ENCODE data around the gene NEK6.

The NEK6 gene

DNA sequence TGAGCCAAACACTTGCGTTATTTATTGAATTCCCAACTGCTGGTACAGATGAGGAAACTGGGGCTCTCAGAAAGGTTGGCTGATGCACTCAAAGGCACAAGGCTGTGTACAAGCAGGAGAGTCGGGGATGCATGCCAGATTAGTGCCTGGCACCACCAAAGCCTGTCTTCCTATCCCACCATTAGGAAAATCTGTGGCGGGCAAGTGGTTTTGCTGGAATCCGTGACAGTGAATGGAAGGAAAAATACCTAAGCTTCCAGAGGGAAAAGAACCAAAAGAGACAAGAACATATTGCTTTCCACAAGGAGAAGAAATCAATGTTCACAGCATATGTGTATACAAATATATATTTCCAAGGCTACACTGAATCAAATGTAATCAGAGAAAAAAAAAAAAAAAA is 106.4 kb downstream of the NEK6 start:
- FAIRE-seq (no peak), DNase-seq (ENCODE audit: insufficient read length, low spot score) (no peak)
- TF ChIP-seq, protein P1, sequence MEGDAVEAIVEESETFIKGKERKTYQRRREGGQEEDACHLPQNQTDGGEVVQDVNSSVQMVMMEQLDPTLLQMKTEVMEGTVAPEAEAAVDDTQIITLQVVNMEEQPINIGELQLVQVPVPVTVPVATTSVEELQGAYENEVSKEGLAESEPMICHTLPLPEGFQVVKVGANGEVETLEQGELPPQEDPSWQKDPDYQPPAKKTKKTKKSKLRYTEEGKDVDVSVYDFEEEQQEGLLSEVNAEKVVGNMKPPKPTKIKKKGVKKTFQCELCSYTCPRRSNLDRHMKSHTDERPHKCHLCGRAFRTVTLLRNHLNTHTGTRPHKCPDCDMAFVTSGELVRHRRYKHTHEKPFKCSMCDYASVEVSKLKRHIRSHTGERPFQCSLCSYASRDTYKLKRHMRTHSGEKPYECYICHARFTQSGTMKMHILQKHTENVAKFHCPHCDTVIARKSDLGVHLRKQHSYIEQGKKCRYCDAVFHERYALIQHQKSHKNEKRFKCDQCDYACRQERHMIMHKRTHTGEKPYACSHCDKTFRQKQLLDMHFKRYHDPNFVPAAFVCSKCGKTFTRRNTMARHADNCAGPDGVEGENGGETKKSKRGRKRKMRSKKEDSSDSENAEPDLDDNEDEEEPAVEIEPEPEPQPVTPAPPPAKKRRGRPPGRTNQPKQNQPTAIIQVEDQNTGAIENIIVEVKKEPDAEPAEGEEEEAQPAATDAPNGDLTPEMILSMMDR (IDR thresholded peaks at IDR 0.05; ENCODE audit: insufficient read depth, missing control alignments), result no peak

DNA sequence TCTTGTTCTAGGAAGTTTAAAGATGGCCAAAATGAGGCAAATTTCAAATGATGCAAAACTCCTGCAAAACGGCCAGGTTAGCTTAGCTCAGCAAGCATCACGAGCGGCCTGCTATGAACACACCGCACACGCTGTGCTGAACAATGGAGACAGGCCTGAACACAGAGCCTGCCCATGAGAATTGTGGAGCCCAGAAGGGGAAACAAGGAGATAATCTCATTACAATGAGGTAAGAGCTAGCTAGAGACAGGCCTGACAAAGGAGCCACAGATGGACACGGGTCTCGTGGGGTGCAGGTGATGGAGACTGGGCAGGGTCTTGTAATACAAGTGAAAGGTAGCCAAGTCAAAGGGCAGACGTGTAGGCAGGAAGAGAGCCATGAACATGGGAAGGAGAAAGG is 107.3 kb downstream of the NEK6 start:
- FAIRE-seq, result no peak
- DNase-seq (ENCODE audit: insufficient read length, low spot score), result no peak
- TF ChIP-seq, protein P1 (IDR thresholded peaks at IDR 0.05; ENCODE audit: insufficient read depth, missing control alignments), result no peak

DNA sequence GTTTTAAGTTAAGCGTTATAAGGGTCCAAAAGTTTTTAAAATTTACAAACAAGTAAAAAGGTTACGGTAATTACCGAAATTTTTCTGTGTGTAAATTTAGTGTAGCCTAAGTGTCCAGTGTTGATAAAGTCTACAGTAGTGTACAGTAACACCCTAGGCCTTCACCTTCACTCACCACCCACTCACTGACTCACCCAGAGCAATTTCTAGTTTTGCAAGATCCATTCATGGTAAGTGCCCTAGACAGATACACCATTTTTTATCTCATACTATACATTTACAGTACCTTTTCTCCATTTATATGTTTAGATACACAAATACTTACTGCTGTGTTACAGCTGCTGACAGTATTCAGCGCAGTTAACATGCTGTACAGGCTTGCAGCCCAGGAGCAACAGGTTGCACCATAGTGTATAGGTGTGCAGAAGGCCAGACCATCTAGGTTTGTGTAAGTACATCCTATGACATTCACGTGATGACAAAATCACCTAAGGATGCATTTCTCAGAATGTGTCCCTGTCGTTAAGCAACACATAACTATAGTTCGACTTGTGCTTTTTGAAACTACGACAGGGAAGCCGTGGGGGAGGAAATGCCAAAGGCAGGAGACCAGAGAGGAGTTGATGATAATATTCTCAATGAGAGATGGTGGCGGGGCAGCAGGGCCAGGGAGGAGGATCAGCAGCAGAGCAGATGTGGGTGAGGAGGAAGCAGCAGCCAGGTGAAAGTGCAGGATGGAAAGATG is 108.9 kb downstream of the NEK6 start:
- TF ChIP-seq, protein P1 (IDR thresholded peaks at IDR 0.05; ENCODE audit: insufficient read depth, missing control alignments), result no peak
- no peak for FAIRE-seq
- DNase-seq (ENCODE audit: insufficient read length, low spot score), result no peak

DNA sequence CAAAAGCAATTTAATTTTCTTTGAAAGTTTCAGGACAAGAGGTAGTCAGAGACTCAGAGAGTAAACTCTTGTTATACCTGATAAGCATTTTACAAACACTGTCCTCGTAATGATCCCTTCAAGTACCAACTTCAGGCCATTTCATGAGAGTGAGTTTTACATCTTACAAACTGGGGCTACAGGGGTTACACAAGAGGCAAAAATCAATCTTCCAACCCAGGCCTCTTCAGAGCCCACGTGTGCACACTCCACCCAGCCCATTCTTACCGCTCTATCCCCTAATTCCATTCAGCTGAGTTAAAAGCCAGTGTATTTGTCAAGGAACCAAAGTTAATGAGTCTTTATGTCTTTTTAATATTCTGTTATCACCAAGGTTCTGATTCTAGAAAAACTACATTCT is 110.9 kb downstream of the NEK6 start:
- TF ChIP-seq, protein P1 (IDR thresholded peaks at IDR 0.05; ENCODE audit: insufficient read depth, missing control alignments), result no peak
- FAIRE-seq (no peak), DNase-seq (ENCODE audit: insufficient read length, low spot score) (no peak)

DNA sequence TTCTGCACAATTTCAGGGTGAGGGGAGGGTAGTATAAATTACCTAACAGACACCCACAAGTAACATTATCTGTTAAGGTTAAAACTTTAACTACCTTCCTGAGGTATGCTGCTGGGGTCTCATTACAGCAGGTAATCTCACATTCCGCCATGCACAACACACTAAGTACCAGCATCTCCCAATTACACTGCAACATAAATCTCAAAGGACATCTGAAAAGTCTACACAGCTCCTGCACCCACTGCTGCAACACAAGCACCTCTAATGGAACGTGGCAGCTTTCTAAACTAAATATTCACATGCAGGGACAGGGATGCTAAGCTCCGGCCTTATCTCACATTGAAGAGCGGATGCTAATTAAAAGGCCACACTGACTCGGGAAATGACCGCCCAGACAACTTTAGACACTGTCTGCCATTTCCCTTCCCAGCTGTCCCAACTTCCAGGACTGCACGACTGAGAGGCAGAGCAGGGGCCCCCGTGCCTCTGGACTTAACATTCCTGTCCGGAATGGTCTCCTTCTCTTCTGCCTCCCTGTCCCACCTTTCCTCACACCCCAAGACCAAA is 111.6 kb downstream of the NEK6 start:
- FAIRE-seq, result no peak
- TF ChIP-seq, protein P1 (IDR thresholded peaks at IDR 0.05; ENCODE audit: insufficient read depth, missing control alignments), result no peak

DNA sequence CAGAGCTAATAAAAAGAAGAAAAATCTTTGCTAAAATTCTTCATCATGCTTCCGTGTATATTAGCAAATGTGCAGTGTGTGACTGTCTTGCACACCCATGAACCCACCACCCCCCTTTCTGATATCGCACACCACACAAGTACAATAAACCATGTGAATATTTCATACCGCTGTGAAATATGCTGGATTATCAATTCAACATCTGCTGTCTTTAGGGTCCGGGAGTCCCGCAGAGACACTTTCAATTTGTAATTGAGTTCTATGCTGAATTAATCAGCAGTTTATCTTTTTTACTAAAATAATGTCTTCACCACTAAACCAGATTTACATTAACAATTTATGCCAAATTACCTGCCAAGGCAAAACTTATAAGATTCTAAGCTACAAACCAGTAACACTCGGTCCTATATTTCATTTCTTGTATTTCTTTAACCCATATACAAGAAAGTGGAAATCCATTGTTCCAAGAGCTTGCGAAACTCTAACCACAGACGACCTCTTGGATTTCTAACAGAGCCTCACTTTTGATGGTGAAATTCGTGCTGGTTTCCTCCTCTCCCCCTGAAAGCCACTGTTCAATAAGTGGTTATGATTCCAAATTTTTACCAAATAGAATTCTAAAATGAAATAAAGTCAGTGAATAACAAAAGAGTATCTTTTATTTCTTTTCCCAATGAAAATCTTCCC is 113.3 kb downstream of the NEK6 start:
- FAIRE-seq, result no peak
- DNase-seq (ENCODE audit: insufficient read length, low spot score), result no peak
- TF ChIP-seq, protein P1 (IDR thresholded peaks at IDR 0.05; ENCODE audit: insufficient read depth, missing control alignments), result no peak

More for the DNA sequence above, 111.6 kb downstream of the NEK6 start:
- DNase-seq (ENCODE audit: insufficient read length, low spot score), result no peak

DNA sequence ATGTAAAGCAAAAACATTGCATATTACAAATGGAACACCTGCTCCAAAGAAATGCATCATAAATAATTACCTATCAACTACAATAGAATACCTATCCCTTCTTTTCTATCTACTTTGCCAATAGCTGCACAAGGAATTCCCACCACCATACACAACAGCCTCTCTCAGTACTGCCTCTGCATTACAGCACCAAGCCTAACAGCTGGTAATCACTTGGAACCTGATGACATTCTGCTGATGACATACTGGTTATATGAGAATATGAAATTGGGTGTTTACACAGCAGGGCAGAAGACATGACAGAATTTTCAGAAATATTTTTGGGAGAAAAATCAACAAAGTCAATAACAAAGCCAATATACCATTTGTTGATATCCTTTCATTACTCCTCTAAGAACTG is 114.3 kb downstream of the NEK6 start:
- TF ChIP-seq, protein P1 (IDR thresholded peaks at IDR 0.05; ENCODE audit: insufficient read depth, missing control alignments), result no peak
- FAIRE-seq (no peak), DNase-seq (ENCODE audit: insufficient read length, low spot score) (no peak)

Measured in D721Med (cell line).